ENCODE results near the gene CLEC19A. TPM values are rescaled to one million over a fixed set of nuclear protein-coding genes. Genes with fewer than 3 reads are reported as not detected.

The CLEC19A gene
- total RNA-seq, 1 experiment from 2014 or later, result not detected

GRCh38 chr16:19301931-19302330 lies 16.4 kb downstream of the CLEC19A start:
- H3K9me3 ChIP-seq, result no peaks in the 10 kb centered on the region
- H3K4me1 ChIP-seq, result no peaks in the 10 kb centered on the region
- DNase-seq, result no peak
- intact Hi-C loops (cut with micrococcal nuclease; ENCODE audit: unreplicated experiment), result no loop called here
- CTCF ChIA-PET, result no interaction called here
- H3K36me3 ChIP-seq (ENCODE audit: control insufficient read depth, insufficient read depth, low read length), result no peaks in the 10 kb centered on the region
- POLR2A ChIA-PET, result no interaction called here
- no peak overlapping the region for H3K4me3 ChIP-seq (ENCODE audit: low read depth, low read length)
- TF ChIP-seq CTCF (IDR thresholded peaks at IDR 0.05; ENCODE audit: insufficient read depth in 1 of 2, low read depth in 1 of 2, low read length in 1 of 2, severe bottlenecking in 1 of 2, unreplicated experiment in 1 of 2), result no peak
- H3K27me3 ChIP-seq (replicated peaks; ENCODE audit: control insufficient read depth, insufficient read depth, low read length), result no peaks in the 10 kb centered on the region
- no peak overlapping the region for H3K27ac Mint-ChIP-seq (ENCODE audit: unreplicated experiment)
- H3K4me1 Mint-ChIP-seq (ENCODE audit: low read depth, unreplicated experiment), result no peaks in the 10 kb centered on the region
- H3K36me3 Mint-ChIP-seq (ENCODE audit: insufficient read depth, unreplicated experiment), result no peaks in the 10 kb centered on the region
- peaks cover 6% of the 10 kb centered on the region for H3K27me3 Mint-ChIP-seq (ENCODE audit: insufficient read depth, unreplicated experiment)
- H3K9me3 Mint-ChIP-seq (ENCODE audit: unreplicated experiment), result no peaks in the 10 kb centered on the region
- H3K4me3 Mint-ChIP-seq (ENCODE audit: unreplicated experiment), result no peak overlapping the region
- BruUV-seq (replicated peaks), result no TSS peak

- ChIA-PET POLR2A (no interaction called here), CTCF (no interaction called here)
- Mint-ChIP-seq H3K27me3 (ENCODE audit: insufficient read depth, unreplicated experiment) (peaks cover 4% of the 10 kb centered on the region), H3K4me1 (ENCODE audit: low read depth, unreplicated experiment) (no peaks in the 10 kb centered on the region), H3K27ac (ENCODE audit: unreplicated experiment) (no peak overlapping the region), H3K9me3 (ENCODE audit: unreplicated experiment) (no peaks in the 10 kb centered on the region), H3K36me3 (ENCODE audit: insufficient read depth, unreplicated experiment) (peaks cover 6% of the 10 kb centered on the region), H3K4me3 (ENCODE audit: unreplicated experiment) (no peak overlapping the region)
- DNase-seq, result peak in 1 of 2 experiments; percentile 4
- Histone ChIP-seq H3K9me3 (no peaks in the 10 kb centered on the region), H3K4me3 (ENCODE audit: low read depth, low read length) (no peak overlapping the region), H3K36me3 (ENCODE audit: control insufficient read depth, insufficient read depth, low read length) (no peaks in the 10 kb centered on the region), H3K27me3 (replicated peaks; ENCODE audit: control insufficient read depth, insufficient read depth, low read length) (no peaks in the 10 kb centered on the region), H3K4me1 (no peaks in the 10 kb centered on the region)
- intact Hi-C loops (cut with micrococcal nuclease; ENCODE audit: unreplicated experiment), result no loop called here
- no peak for TF ChIP-seq CTCF (IDR thresholded peaks at IDR 0.05; ENCODE audit: insufficient read depth in 1 of 2, low read depth in 1 of 2, low read length in 1 of 2, severe bottlenecking in 1 of 2, unreplicated experiment in 1 of 2)
- no TSS peak for BruUV-seq (replicated peaks)
These were observed 19.2 kb downstream of the CLEC19A start for GRCh38 chr16:19304750-19305149.

GRCh38 chr16:19305443-19305842 lies 19.9 kb downstream of the CLEC19A start:
- ChIA-PET CTCF (no interaction called here), POLR2A (no interaction called here)
- intact Hi-C loops (cut with micrococcal nuclease; ENCODE audit: unreplicated experiment), result no loop called here

More at GRCh38 chr16:19305443-19305842, 19.9 kb downstream of the CLEC19A start:
- no TSS peak for BruUV-seq (replicated peaks)
- no peak for TF ChIP-seq CTCF (IDR thresholded peaks at IDR 0.05; ENCODE audit: insufficient read depth in 1 of 2, low read depth in 1 of 2, low read length in 1 of 2, severe bottlenecking in 1 of 2, unreplicated experiment in 1 of 2)
- no peaks in the 10 kb centered on the region for H3K27me3 ChIP-seq (replicated peaks; ENCODE audit: control insufficient read depth, insufficient read depth, low read length)
- Mint-ChIP-seq H3K9me3 (ENCODE audit: unreplicated experiment) (no peaks in the 10 kb centered on the region), H3K4me3 (ENCODE audit: unreplicated experiment) (no peak overlapping the region), H3K27me3 (ENCODE audit: insufficient read depth, unreplicated experiment) (peaks cover 4% of the 10 kb centered on the region), H3K27ac (ENCODE audit: unreplicated experiment) (no peak overlapping the region), H3K4me1 (ENCODE audit: low read depth, unreplicated experiment) (no peaks in the 10 kb centered on the region), H3K36me3 (ENCODE audit: insufficient read depth, unreplicated experiment) (peaks cover 6% of the 10 kb centered on the region)
- H3K4me1 ChIP-seq, result no peaks in the 10 kb centered on the region
- no peak overlapping the region for H3K4me3 ChIP-seq (ENCODE audit: low read depth, low read length)
- DNase-seq, result no peak
- H3K36me3 ChIP-seq (ENCODE audit: control insufficient read depth, insufficient read depth, low read length), result no peaks in the 10 kb centered on the region
- H3K9me3 ChIP-seq, result no peaks in the 10 kb centered on the region
